Measurements from ENCODE around the gene PER1. TPM values are rescaled to one million over a fixed set of nuclear protein-coding genes. Genes with fewer than 3 reads are reported as not detected.

Gene PER1
- total and polyA plus RNA-seq, 2 of the 8 experiments (the other 6 are each of a cell fraction or from before 2014, with no cell fraction given), result 9.6 to 38.0 TPM

DNA sequence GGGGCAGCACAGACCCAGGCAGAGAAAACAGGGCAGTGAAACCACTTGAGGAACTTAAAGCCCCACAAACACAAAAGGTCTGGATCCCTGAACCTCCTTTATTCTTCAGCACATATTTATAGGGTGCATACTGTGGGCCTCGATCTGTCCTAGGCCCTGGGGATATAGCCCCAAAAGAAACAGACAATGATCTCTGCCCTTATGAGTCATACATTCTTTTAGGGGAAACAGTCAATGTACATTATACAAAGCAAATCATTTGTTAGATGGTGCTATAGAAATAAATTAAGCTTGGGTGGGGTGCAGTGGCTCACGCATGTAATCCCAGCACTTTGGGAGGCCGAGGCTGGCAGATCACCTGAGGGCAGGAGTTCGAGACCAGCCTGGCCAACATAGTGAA is 18.3 kb downstream of the PER1 start:
- ChIA-PET POLR2A (ENCODE audit: partially characterized antibody) (interaction anchor here (0.7 to 10.3 kb wide), 14 partner anchors 8 to 88 kb away, joined by 3 to 76 read pairs (median 5); partner anchors contain the start of genes BORCS6, HES7 and TMEM107), CTCF (ENCODE audit: partially characterized antibody) (interaction anchor here (0.9 to 2.4 kb wide), 14 partner anchors 10 to 74 kb away, joined by 3 to 10 read pairs (median 4); partner anchors contain the start of genes ALOXE3 and HES7)
- peak overlapping the region in 2 of 4 experiments; percentile 3 to 15; a peak in 2 of 8 replicates for H3K4me3 ChIP-seq (ENCODE audit: extremely low read depth in 1 of 4, insufficient read depth in 2 of 4, low read depth in 3 of 4, low read length in 4 of 4)
- no peaks in the 10 kb centered on the region for H4K20me1 ChIP-seq (replicated peaks in 1 of 2; ENCODE audit: control insufficient read depth in 1 of 2, insufficient read depth in 2 of 2, low read length in 2 of 2)
- 87% methylated on average over 4 of the region's 4 CpGs; no CpG with 5 or more reads in 1 of the 2 experiments for WGBS, 2 experiments (ENCODE audit: extremely low coverage in 1 of 2, insufficient coverage in 1 of 2, insufficient read length in 1 of 2, insufficient replicate concordance in 2 of 2, low coverage in 1 of 2, low lambda C conversion rate in 2 of 2, missing lambda C conversion rate in 1 of 2)
- H2BK12ac ChIP-seq (ENCODE audit: low read depth, low read length), result no peak overlapping the region
- peaks cover 0 to 7% (median 2%) of the 10 kb centered on the region in 4 experiments; a peak in 4 of 7 replicates for H3K27me3 ChIP-seq (replicated peaks in 1 of 4; ENCODE audit: control insufficient read depth in 3 of 4, extremely low read depth in 1 of 4, insufficient read depth in 3 of 4, low read length in 3 of 4)
- H3K79me2 ChIP-seq (ENCODE audit: control insufficient read depth in 1 of 2, insufficient read depth in 2 of 2, low read length in 2 of 2), result no peaks in the 10 kb centered on the region
- no peak overlapping the region for H3K56ac ChIP-seq (replicated peaks; ENCODE audit: insufficient read length, low read depth, low read length)
- H2AK5ac ChIP-seq (ENCODE audit: low read depth, low read length), result no peak overlapping the region
- peaks cover 8% of the 10 kb centered on the region for H3K23me2 ChIP-seq (ENCODE audit: low read depth, low read length)
- H4K8ac ChIP-seq (ENCODE audit: extremely low read depth, insufficient read depth, low read length), result no peak overlapping the region
- H3K18ac ChIP-seq (ENCODE audit: extremely low read depth, low read length), result 0 out of 2 replicates have a peak overlapping the region, but pooled peaks have one; percentile 79
- no peak overlapping the region for H2BK120ac ChIP-seq (replicated peaks; ENCODE audit: low read depth, low read length)
- no peaks in the 10 kb centered on the region for H3K9me3 ChIP-seq (ENCODE audit: insufficient read depth in 2 of 2, low read depth in 1 of 2, low read length in 1 of 2)
- no peak overlapping the region for H3K27ac ChIP-seq (ENCODE audit: low read depth, low read length)
- no peaks in the 10 kb centered on the region for H3K79me1 ChIP-seq (ENCODE audit: low read depth, low read length)
- H3K36me3 ChIP-seq (ENCODE audit: control insufficient read depth in 2 of 4, insufficient read depth in 4 of 4, low read length in 3 of 4), result no peaks in the 10 kb centered on the region
- no peak overlapping the region for H3K14ac ChIP-seq (ENCODE audit: insufficient read length)
- no peak overlapping the region; a peak in 1 of 7 replicates for H3K9ac ChIP-seq (replicated peaks in 1 of 4; ENCODE audit: extremely low read depth in 1 of 4, low read depth in 3 of 4, low read length in 3 of 4)
- DNase-seq (ENCODE audit: low read depth in 1 of 2, low spot score in 2 of 2), result no peak
- H3K4me1 ChIP-seq (replicated peaks in 1 of 4; ENCODE audit: control insufficient read depth in 3 of 4, insufficient read depth in 4 of 4, low read length in 3 of 4), result peaks cover 0 to 13% (median 9%) of the 10 kb centered on the region in 4 experiments; a peak in 6 of 7 replicates
- peak overlapping the region; percentile 40 to 53 for H3K4me2 ChIP-seq (ENCODE audit: insufficient read depth in 1 of 2, low read depth in 2 of 2, low read length in 2 of 2)
- H3K4ac ChIP-seq (replicated peaks; ENCODE audit: insufficient read length, low read depth, low read length), result peak overlapping the region; percentile 5
- H2AFZ ChIP-seq (ENCODE audit: low read length), result no peak overlapping the region
- peak overlapping the region; percentile 76 for H4K91ac ChIP-seq (replicated peaks; ENCODE audit: insufficient read length, low read length)
- no peak for TF ChIP-seq TAF1 (IDR thresholded peaks at IDR 0.05; ENCODE audit: low read depth, low read length)
- TF ChIP-seq SP2 (IDR thresholded peaks at IDR 0.05; ENCODE audit: low read length), result no peak
- H2BK20ac ChIP-seq (ENCODE audit: low read length), result no peak overlapping the region
- H4K5ac ChIP-seq (ENCODE audit: insufficient read length, low read depth, low read length), result peak overlapping the region; percentile 39
- H2BK5ac ChIP-seq (ENCODE audit: low read depth, low read length), result no peak overlapping the region; the same call in 1 of the 2 replicates
- no peak for FAIRE-seq
- no peak overlapping the region; the same call in 1 of the 2 replicates for H2BK15ac ChIP-seq (ENCODE audit: low read length)
- H3K23ac ChIP-seq (ENCODE audit: insufficient read length), result no peak overlapping the region

Measured in H1 (cell line).